ENCODE results near the gene FRMD3. TPM values are rescaled to one million over a fixed set of nuclear protein-coding genes. Genes with fewer than 3 reads are reported as not detected.

Gene FRMD3
- total RNA-seq, 1 donor from 2014 or later, result 0.40 TPM

DNA sequence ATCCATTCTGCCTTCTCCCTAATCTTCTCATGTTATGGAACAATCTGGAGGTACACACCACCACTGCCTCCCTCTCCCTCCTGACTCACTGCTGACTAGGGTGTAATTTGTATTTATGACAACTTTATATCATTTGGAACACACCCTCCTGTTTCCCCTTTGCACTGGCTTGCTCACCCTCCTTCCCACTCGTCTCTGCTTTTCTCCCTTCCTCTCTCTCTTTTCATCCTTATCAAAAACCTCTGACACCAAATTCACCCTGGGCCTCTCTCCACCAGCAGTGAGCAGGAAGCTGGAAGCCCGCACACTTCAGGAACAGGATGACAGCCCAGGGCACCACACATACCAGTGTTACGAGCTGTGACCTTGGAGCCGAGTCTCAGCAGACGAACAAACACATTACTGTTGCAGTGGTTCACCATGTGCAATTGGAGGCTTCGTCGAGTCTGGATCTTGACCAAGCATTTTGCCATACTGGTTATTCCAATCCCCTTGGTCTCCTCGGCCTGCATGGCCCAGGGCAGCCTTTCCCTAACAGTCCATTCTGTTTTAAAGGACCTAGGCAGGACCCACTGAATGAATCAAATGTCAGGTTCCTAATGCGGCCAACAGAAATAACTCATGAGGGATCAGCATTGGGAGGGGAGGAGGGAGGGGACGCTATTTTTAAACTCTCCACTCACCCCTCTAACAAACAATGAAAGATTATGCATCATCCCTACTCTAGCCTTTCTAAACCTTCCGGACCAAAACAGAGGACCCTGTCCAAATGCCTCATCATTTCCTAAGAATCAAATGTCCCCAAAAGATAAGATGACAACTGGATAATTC is 271.3 kb downstream of the FRMD3 start:
- DNase-seq (ENCODE audit: low spot score in 2 of 2, unreplicated experiment in 2 of 2), result no peak
- TF ChIP-seq, protein P1, sequence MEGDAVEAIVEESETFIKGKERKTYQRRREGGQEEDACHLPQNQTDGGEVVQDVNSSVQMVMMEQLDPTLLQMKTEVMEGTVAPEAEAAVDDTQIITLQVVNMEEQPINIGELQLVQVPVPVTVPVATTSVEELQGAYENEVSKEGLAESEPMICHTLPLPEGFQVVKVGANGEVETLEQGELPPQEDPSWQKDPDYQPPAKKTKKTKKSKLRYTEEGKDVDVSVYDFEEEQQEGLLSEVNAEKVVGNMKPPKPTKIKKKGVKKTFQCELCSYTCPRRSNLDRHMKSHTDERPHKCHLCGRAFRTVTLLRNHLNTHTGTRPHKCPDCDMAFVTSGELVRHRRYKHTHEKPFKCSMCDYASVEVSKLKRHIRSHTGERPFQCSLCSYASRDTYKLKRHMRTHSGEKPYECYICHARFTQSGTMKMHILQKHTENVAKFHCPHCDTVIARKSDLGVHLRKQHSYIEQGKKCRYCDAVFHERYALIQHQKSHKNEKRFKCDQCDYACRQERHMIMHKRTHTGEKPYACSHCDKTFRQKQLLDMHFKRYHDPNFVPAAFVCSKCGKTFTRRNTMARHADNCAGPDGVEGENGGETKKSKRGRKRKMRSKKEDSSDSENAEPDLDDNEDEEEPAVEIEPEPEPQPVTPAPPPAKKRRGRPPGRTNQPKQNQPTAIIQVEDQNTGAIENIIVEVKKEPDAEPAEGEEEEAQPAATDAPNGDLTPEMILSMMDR (IDR thresholded peaks at IDR 0.05; ENCODE audit: unreplicated experiment), result no peak
- H3K27ac Mint-ChIP-seq, result no peak overlapping the region
- H3K36me3 Mint-ChIP-seq, result no peaks in the 10 kb centered on the region
- H3K9me3 Mint-ChIP-seq, result no peaks in the 10 kb centered on the region
- H3K27me3 Mint-ChIP-seq (ENCODE audit: low read depth), result peaks cover 8% of the 10 kb centered on the region
- peaks cover 18% of the 10 kb centered on the region for H3K4me1 Mint-ChIP-seq
- no peak overlapping the region for H3K4me3 Mint-ChIP-seq

DNA sequence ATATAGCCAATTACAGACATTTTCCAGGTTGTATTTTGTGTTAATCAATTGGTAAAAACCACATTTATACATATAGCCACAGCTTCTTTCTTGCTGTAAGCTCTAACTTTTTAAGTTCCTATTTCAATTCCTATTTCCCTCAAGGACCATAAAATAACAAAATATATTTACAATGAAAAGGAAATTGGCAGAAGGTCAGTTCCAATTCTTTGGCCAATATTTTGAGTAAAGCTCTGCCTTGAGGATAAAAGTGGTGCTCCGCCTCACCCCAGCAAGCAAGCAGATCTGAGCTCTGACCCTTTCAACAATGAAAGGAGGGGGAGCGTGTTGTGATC is 271.9 kb downstream of the FRMD3 start:
- no peak for DNase-seq (ENCODE audit: low spot score in 2 of 2, unreplicated experiment in 2 of 2)
- no peak overlapping the region for H3K27ac Mint-ChIP-seq
- H3K27me3 Mint-ChIP-seq (ENCODE audit: low read depth), result peaks cover 8% of the 10 kb centered on the region
- TF ChIP-seq, protein P1 (IDR thresholded peaks at IDR 0.05; ENCODE audit: unreplicated experiment), result no peak
- no peak overlapping the region for H3K4me3 Mint-ChIP-seq
- peaks cover 15% of the 10 kb centered on the region for H3K4me1 Mint-ChIP-seq
- H3K36me3 Mint-ChIP-seq, result no peaks in the 10 kb centered on the region
- no peaks in the 10 kb centered on the region for H3K9me3 Mint-ChIP-seq

GRCh38 chr9:83264315-83264714 is 273.9 kb downstream of the FRMD3 start:
- H3K4me1 Mint-ChIP-seq, result peaks cover 9% of the 10 kb centered on the region
- DNase-seq (ENCODE audit: low spot score in 2 of 2, unreplicated experiment in 2 of 2), result no peak
- H3K27me3 Mint-ChIP-seq (ENCODE audit: low read depth), result peaks cover 8% of the 10 kb centered on the region
- no peaks in the 10 kb centered on the region for H3K36me3 Mint-ChIP-seq
- TF ChIP-seq, protein P1 (IDR thresholded peaks at IDR 0.05; ENCODE audit: unreplicated experiment), result no peak
- no peaks in the 10 kb centered on the region for H3K9me3 Mint-ChIP-seq
- H3K27ac Mint-ChIP-seq, result no peak overlapping the region
- H3K4me3 Mint-ChIP-seq, result no peak overlapping the region

DNA sequence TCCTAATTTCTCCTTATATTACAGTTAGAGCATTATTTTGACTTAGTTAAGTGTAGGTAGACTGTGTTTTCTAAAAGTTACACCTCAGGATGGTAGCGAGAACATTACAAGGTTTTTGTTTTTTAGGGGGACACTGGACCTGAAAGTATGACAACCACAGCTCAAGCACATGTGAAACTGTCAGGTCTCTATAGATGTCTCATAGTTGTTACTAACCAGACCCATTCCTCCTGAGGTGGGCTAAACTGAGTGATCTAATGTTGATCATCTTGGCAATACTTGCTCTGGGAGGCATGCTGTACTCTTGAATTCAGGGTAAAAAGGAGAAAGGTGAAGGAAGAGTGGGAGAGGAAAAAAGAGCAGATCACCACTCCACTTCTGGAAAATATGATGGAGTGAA is 278.6 kb downstream of the FRMD3 start:
- DNase-seq (ENCODE audit: low spot score in 2 of 2, unreplicated experiment in 2 of 2), result no peak
- Mint-ChIP-seq H3K4me3 (no peak overlapping the region), H3K27ac (no peak overlapping the region), H3K9me3 (peaks cover 22% of the 10 kb centered on the region), H3K36me3 (no peaks in the 10 kb centered on the region), H3K4me1 (no peaks in the 10 kb centered on the region), H3K27me3 (ENCODE audit: low read depth) (peaks cover 23% of the 10 kb centered on the region)
- TF ChIP-seq, protein P1 (IDR thresholded peaks at IDR 0.05; ENCODE audit: unreplicated experiment), result no peak

DNA sequence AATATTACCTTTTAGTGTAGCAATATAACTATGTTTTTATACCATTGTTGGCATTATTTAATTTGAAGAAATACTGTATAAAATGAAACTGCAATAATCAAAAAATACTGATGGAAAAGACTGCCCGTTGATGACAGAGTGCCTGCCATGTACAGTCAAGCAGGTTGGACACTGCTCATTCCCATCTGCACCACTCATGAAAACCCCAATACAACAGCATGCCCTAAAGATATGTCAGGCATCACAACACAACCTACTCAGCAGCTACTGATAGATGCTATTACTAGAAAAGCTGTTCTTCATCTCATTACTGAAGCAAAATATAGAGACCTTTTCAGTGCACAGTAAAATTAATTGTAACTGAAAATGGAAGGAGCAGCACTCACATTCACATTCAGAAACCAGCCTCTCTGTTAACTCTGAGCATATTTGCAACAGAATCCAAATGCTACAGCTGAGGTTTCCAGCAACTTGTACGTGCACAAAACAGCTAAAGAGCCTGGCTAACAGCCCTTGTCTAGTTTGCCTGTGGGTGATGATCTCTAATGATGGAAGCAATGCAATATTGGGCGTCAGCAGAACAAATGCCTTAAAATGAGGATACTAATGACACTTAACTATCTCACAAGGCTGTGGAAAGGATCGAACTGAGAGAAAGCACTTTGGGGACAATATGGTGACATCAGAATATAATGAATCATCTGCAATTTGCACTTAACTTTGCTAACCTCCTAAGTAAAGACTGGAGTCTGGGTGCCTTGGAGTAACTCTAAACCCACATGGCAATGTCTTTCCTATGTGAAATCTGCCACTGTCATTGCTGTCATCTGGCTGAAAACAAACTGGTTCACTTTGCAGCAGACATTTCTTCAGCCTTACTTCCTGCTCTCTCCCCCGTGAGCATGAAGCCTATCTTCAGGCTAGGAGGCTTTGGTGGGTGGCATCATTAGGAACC is 280.0 kb downstream of the FRMD3 start:
- peaks cover 20% of the 10 kb centered on the region for H3K27me3 Mint-ChIP-seq (ENCODE audit: low read depth)
- DNase-seq (ENCODE audit: low spot score in 2 of 2, unreplicated experiment in 2 of 2), result no peak

More for the DNA sequence above, 280.0 kb downstream of the FRMD3 start:
- Mint-ChIP-seq H3K27ac (no peak overlapping the region), H3K4me1 (no peaks in the 10 kb centered on the region), H3K9me3 (peaks cover 28% of the 10 kb centered on the region), H3K4me3 (no peak overlapping the region), H3K36me3 (no peaks in the 10 kb centered on the region)
- TF ChIP-seq, protein P1 (IDR thresholded peaks at IDR 0.05; ENCODE audit: unreplicated experiment), result no peak
